ENCODE results near the gene DLGAP1. TPM values are rescaled to one million over a fixed set of nuclear protein-coding genes. Genes with fewer than 3 reads are reported as not detected.

The DLGAP1 gene
- total RNA-seq, 1 experiment from 2014 or later = 0.39 TPM

DNA sequence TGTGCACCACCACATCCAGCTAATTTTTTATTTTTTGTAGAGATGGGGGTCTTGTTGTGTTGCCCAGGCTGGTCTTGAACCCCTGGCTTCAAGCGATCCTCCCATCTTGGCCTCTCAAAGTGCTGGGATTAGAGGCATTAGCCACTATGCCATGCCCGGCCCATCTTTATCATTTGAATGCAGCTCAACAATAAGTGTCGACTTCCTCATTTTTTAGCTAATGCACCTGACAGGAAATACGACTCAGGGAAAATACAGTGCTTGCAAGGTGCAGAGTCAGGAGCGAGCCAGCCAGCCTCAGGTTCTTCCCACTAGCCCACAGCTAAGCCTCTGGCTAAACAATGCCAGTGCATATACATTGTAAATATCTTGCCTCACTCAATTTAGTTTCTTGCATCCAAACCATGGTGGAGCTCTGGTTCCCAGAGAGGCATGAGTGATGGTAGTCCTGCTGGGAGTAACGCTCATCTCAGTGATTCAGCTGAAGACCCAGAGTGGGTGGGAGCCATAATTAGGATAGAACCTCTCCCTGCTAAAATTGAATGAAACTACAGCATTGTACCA lies 870.1 kb downstream of the DLGAP1 start (continued):
- no peak for TF ChIP-seq SRF (IDR thresholded peaks at IDR 0.05; ENCODE audit: low read depth)

GRCh38 chr18:3584266-3584861 lies 870.7 kb downstream of the DLGAP1 start:
- ATAC-seq (no peak), DNase-seq (ENCODE audit: low read depth, low spot score) (no peak)
- ChIA-PET RAD21 (ENCODE audit: low non-redundant PET in 1 of 2, low total read pairs in 2 of 2, uncharacterized antibody in 2 of 2, unreplicated experiment in 2 of 2) (interaction anchor here in 1 of 2 experiments (0.9 kb wide), 1 partner anchor 302 kb away, joined by 3 read pairs; no protein-coding TSS in a partner anchor), POLR2A (interaction anchor here (0.8 to 2.1 kb wide), 4 partner anchors 10 to 123 kb away, joined by 3 to 10 read pairs (median 6); no protein-coding TSS in a partner anchor), CTCF (interaction anchor here (1.0 to 2.4 kb wide), 7 partner anchors 10 to 302 kb away, joined by 3 to 29 read pairs (median 7); no protein-coding TSS in a partner anchor)
- intact Hi-C loops (cut with micrococcal nuclease) = loop anchor here (2.0 kb wide), 1 partner anchor 304 kb away; no protein-coding TSS in a partner anchor
- BruUV-seq (replicated peaks) = no TSS peak
- H3K4me1 ChIP-seq (ENCODE audit: control insufficient read depth in 1 of 2, insufficient read depth in 2 of 2, low read length in 2 of 2) = peaks cover 30 to 49% of the 10 kb centered on the region in 2 experiments; a peak in 3 of 4 replicates
- H3K27ac ChIP-seq (ENCODE audit: low read depth, low read length) = no peak overlapping the region
- no peak overlapping the region for H3K9ac ChIP-seq (ENCODE audit: low read length)
- H3K36me3 ChIP-seq (ENCODE audit: control insufficient read depth in 1 of 2, insufficient read depth in 2 of 2, low read length in 2 of 2) = no peaks in the 10 kb centered on the region
- H4K20me1 ChIP-seq (ENCODE audit: insufficient read depth) = no peaks in the 10 kb centered on the region
- H3K4me2 ChIP-seq (ENCODE audit: low read length) = peak overlapping the region; percentile 26; the same call in 1 of the 2 replicates
- H3K27me3 ChIP-seq (ENCODE audit: insufficient read depth, low read length) = no peaks in the 10 kb centered on the region
- H3K4me3 ChIP-seq (replicated peaks in 1 of 2; ENCODE audit: low read depth in 1 of 2, low read length in 2 of 2) = no peak overlapping the region
- H3K79me2 ChIP-seq (ENCODE audit: insufficient read depth, low read length) = no peaks in the 10 kb centered on the region
- H3K9me2 ChIP-seq (ENCODE audit: insufficient read depth) = no peaks in the 10 kb centered on the region
- H3K9me3 ChIP-seq (ENCODE audit: control insufficient read depth in 1 of 2, insufficient read depth in 1 of 2, low read depth in 1 of 2, low read length in 2 of 2) = no peaks in the 10 kb centered on the region
- H2AFZ ChIP-seq (ENCODE audit: low read depth, low read length, poor library complexity, severe bottlenecking) = no peak overlapping the region
- TF ChIP-seq EGR1 (IDR thresholded peaks at IDR 0.05; ENCODE audit: low read depth) (no peak), SRF (IDR thresholded peaks at IDR 0.05; ENCODE audit: low read depth) (no peak), JUND (IDR thresholded peaks at IDR 0.05) (no peak), SP1 (IDR thresholded peaks at IDR 0.05; ENCODE audit: low read depth) (no peak), CEBPB (IDR thresholded peaks at IDR 0.05; ENCODE audit: low read depth) (no peak), ZBTB33 (IDR thresholded peaks at IDR 0.05; ENCODE audit: extremely low read depth, insufficient replicate concordance, low read length) (no peak)
- TF ChIP-seq, protein P1, sequence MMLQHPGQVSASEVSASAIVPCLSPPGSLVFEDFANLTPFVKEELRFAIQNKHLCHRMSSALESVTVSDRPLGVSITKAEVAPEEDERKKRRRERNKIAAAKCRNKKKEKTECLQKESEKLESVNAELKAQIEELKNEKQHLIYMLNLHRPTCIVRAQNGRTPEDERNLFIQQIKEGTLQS (IDR thresholded peaks at IDR 0.05) = no peak

Data from HCT116 (cell line).